WTC11 (cell line): ENCODE data around the gene ADIPOR2.

Experiments used
- GRHL2 ChIP-seq: fragments of 250-450 bp; sonication (Bioruptor Pico); IDR thresholded peaks from 2 replicates; pipeline ENCODE4 v1.8.0; 2022; ENCODE audit warnings: mild to moderate bottlenecking, moderate library complexity; ENCODE audit not compliant: insufficient replicate concordance, severe bottlenecking
- TCF7 ChIP-seq: sonication (generic); formaldehyde crosslinking; IDR thresholded peaks from 2 replicates; pipeline ENCODE4 v1.8.0; 2022; ENCODE audit warnings: mild to moderate bottlenecking, low read depth, missing genetic modification reagents, moderate library complexity
- ZNF423 ChIP-seq: fragments of 250-450 bp; sonication (Bioruptor Pico); IDR thresholded peaks from 2 replicates; pipeline ENCODE4 v2.1.2; 2022; ENCODE audit warnings: mild to moderate bottlenecking, moderate library complexity
- TF ChIP-seq, protein P1 (sequence below): fragments of 200-600 bp; IDR thresholded peaks from 2 replicates; pipeline ENCODE4 v1.8.0; 2022; ENCODE audit warnings: antibody characterized with exemption

DNA sequence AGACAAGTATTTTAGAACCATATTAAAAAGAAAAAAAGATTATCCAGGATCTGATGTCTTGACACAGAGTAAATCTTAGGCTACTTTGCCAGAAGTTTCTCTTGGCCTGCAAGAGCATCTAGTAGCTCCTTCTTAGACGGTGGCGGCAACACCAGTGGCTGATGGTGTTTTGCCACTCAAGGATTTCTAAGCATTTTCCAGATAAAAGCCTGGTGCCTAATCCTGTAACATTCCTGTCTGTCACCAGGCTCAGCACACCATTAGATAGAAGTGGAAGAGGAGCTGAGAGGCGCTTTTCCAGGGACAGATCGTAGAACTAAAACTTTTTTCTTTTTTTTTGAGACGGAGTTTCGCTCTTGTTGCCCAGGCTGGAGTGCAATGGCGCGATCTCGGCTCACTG, 47.8 kb upstream of the ADIPOR2 start:
- TF ChIP-seq, protein P1, sequence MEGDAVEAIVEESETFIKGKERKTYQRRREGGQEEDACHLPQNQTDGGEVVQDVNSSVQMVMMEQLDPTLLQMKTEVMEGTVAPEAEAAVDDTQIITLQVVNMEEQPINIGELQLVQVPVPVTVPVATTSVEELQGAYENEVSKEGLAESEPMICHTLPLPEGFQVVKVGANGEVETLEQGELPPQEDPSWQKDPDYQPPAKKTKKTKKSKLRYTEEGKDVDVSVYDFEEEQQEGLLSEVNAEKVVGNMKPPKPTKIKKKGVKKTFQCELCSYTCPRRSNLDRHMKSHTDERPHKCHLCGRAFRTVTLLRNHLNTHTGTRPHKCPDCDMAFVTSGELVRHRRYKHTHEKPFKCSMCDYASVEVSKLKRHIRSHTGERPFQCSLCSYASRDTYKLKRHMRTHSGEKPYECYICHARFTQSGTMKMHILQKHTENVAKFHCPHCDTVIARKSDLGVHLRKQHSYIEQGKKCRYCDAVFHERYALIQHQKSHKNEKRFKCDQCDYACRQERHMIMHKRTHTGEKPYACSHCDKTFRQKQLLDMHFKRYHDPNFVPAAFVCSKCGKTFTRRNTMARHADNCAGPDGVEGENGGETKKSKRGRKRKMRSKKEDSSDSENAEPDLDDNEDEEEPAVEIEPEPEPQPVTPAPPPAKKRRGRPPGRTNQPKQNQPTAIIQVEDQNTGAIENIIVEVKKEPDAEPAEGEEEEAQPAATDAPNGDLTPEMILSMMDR: no peak
- TF ChIP-seq TCF7 (CRISPR knock-in tag): no peak
- no peak for TF ChIP-seq ZNF423 (CRISPR knock-in tag)
- no peak for TF ChIP-seq GRHL2 (CRISPR knock-in tag)
